Naive B cell (primary cell): ENCODE data around the gene PSMA5. TPM values are rescaled to one million over a fixed set of nuclear protein-coding genes. Genes with fewer than 3 reads are reported as not detected.
"Not testable (repeated sequence)": the region's sequence is repeated elsewhere in the genome, so short reads cannot be mapped to it uniquely, and the experiment has no call there.

Experiments used
- ATAC-seq, 2 donors: fragments of 150-1000 bp; cut with Tn5 transposase; 2 replicates each; pipeline ENCODE4 v1.10.0; 2021; ENCODE audit warnings: low read depth in 2 of 2, mild to moderate bottlenecking in 2 of 2, moderate library complexity in 2 of 2
- DNase-seq: peaks from one replicate; pipeline ENCODE4 v3.0.0; 2022
- H3K27ac Mint-ChIP-seq, 6 donors: one replicate each; pipeline ENCODE4 v1.8.0; 2020 to 2022; ENCODE audit warnings: mild to moderate bottlenecking in 6 of 6, mixed read lengths in 6 of 6, moderate library complexity in 5 of 6, inconsistent platforms in 2 of 6
- H3K27me3 Mint-ChIP-seq, 3 donors: one replicate each; pipeline ENCODE4 v1.8.0; 2021 to 2022; ENCODE audit warnings: mixed read lengths in 3 of 3, mild to moderate bottlenecking in 1 of 3
- H3K36me3 Mint-ChIP-seq, 2 donors: one replicate each; pipeline ENCODE4 v1.8.0; 2020 to 2022; ENCODE audit warnings: mixed read lengths in 2 of 2, inconsistent platforms in 1 of 2, mild to moderate bottlenecking in 1 of 2
- H3K4me1 Mint-ChIP-seq, 3 donors: one replicate each; pipeline ENCODE4 v1.8.0; 2020 to 2022; ENCODE audit warnings: mixed read lengths in 3 of 3, inconsistent platforms in 1 of 3, mild to moderate bottlenecking in 1 of 3, moderate library complexity in 1 of 3
- H3K4me3 Mint-ChIP-seq, 8 donors: one replicate each; pipeline ENCODE4 v1.8.0; 2020 to 2022; ENCODE audit warnings: mild to moderate bottlenecking in 8 of 8, mixed read lengths in 8 of 8, moderate library complexity in 8 of 8, inconsistent platforms in 2 of 8
- H3K9me3 Mint-ChIP-seq, 7 donors: one replicate each; pipeline ENCODE4 v1.8.0; 2020 to 2022; ENCODE audit warnings: mixed read lengths in 7 of 7, mild to moderate bottlenecking in 5 of 7, inconsistent platforms in 2 of 7, moderate library complexity in 1 of 7
- polyA plus RNA-seq, 6 donors: library from polyadenylated mRNA; unstranded; fragments of 300-500 nt; fragmentation: Illumina TruSeq; gene quantifications; one replicate each; pipeline ENCODE4 v1.2.3, GENCODE V29; 2021; ENCODE audit warnings: low read depth in 6 of 6

PSMA5 gene
- polyA plus RNA-seq, 6 donors from 2014 or later, result 35.5 to 57.3 (median 51.0) TPM

- no peak for ATAC-seq
- H3K9me3 Mint-ChIP-seq, result no peaks in the 10 kb centered on the region
- no peaks in the 10 kb centered on the region for H3K27me3 Mint-ChIP-seq
- H3K36me3 Mint-ChIP-seq, result peaks cover 44 to 49% of the 10 kb centered on the region in 2 donors
- DNase-seq, result no peak
- peaks cover 9 to 13% (median 9%) of the 10 kb centered on the region in 3 donors for H3K4me1 Mint-ChIP-seq
- no peak overlapping the region for H3K4me3 Mint-ChIP-seq
- H3K27ac Mint-ChIP-seq, result no peak overlapping the region
Observed at GRCh38 chr1:109412551-109412950, 13.7 kb downstream of the PSMA5 start.

- peaks cover 7 to 9% (median 8%) of the 10 kb centered on the region in 3 donors for H3K4me1 Mint-ChIP-seq
- no peaks in the 10 kb centered on the region for H3K9me3 Mint-ChIP-seq
- ATAC-seq (no peak), DNase-seq (no peak)
- peaks cover 24 to 26% of the 10 kb centered on the region in 2 donors for H3K36me3 Mint-ChIP-seq
- peak overlapping the region in 1 of 8 donors; percentile 1 for H3K4me3 Mint-ChIP-seq
- H3K27me3 Mint-ChIP-seq, result no peaks in the 10 kb centered on the region
- H3K27ac Mint-ChIP-seq, result peak overlapping the region in 1 of 6 donors; percentile 69
Observed at GRCh38 chr1:109404838-109405237, 21.4 kb downstream of the PSMA5 start.

- peaks cover 9 to 15% of the 10 kb centered on the region in 2 donors for H3K36me3 Mint-ChIP-seq
- peaks cover 11 to 18% (median 17%) of the 10 kb centered on the region in 3 donors for H3K4me1 Mint-ChIP-seq
- H3K27ac Mint-ChIP-seq, result no peak overlapping the region
- no peak overlapping the region for H3K4me3 Mint-ChIP-seq
- ATAC-seq, result no peak
- H3K9me3 Mint-ChIP-seq, result no peaks in the 10 kb centered on the region
- DNase-seq, result no peak
- H3K27me3 Mint-ChIP-seq, result peaks cover 0 to 13% (median 6%) of the 10 kb centered on the region in 3 donors
Observed at GRCh38 chr1:109402025-109402424, 24.2 kb downstream of the PSMA5 start.

- peaks cover 15 to 32% (median 25%) of the 10 kb centered on the region in 3 donors for H3K27me3 Mint-ChIP-seq
- peaks cover 0 to 7% of the 10 kb centered on the region in 2 donors for H3K36me3 Mint-ChIP-seq
- H3K27ac Mint-ChIP-seq, result no peak overlapping the region
- H3K9me3 Mint-ChIP-seq, result peaks cover 0 to 2% (median 0%) of the 10 kb centered on the region in 7 donors
- ATAC-seq (no peak), DNase-seq (no peak)
- peaks cover 17 to 29% (median 27%) of the 10 kb centered on the region in 3 donors for H3K4me1 Mint-ChIP-seq
- no peak overlapping the region for H3K4me3 Mint-ChIP-seq
Observed at GRCh38 chr1:109400035-109400655, 26.1 kb downstream of the PSMA5 start.

GRCh38 chr1:109399326-109399957 is 26.8 kb downstream of the PSMA5 start:
- ATAC-seq (peak; percentile 40 to 44), DNase-seq (peak; percentile 53)
- H3K27me3 Mint-ChIP-seq, result peaks cover 22 to 39% (median 32%) of the 10 kb centered on the region in 3 donors
- peaks cover 0 to 2% (median 0%) of the 10 kb centered on the region in 7 donors for H3K9me3 Mint-ChIP-seq
- H3K4me1 Mint-ChIP-seq, result peaks cover 13 to 23% (median 21%) of the 10 kb centered on the region in 3 donors
- H3K4me3 Mint-ChIP-seq, result peak overlapping the region in 4 of 8 donors; percentile 46 to 73 (median 59)
- H3K36me3 Mint-ChIP-seq, result no peaks in the 10 kb centered on the region
- no peak overlapping the region for H3K27ac Mint-ChIP-seq

- ATAC-seq, result no peak
- Mint-ChIP-seq H3K4me3 (peak overlapping the region; percentile 73 to 92 (median 88)), H3K27me3 (peaks cover 27 to 47% (median 40%) of the 10 kb centered on the region in 3 donors), H3K36me3 (no peaks in the 10 kb centered on the region), H3K4me1 (peaks cover 13 to 23% (median 21%) of the 10 kb centered on the region in 3 donors), H3K9me3 (peaks cover 0 to 2% (median 0%) of the 10 kb centered on the region in 7 donors), H3K27ac (peak overlapping the region in 1 of 6 donors; percentile 7)
- no peak for DNase-seq
Observed at GRCh38 chr1:109398343-109399225, 27.7 kb downstream of the PSMA5 start.

GRCh38 chr1:109397581-109398342 is 28.5 kb downstream of the PSMA5 start, which contains the start of gene SORT1:
Gene SORT1 (minus strand): TSS chr1:109397918. CDS start chr1:109397892, 26 bp downstream.
- Mint-ChIP-seq H3K4me1 (peaks cover 15 to 26% (median 23%) of the 10 kb centered on the region in 3 donors), H3K27me3 (peaks cover 35 to 54% (median 46%) of the 10 kb centered on the region in 3 donors), H3K4me3 (peak within 1 kb of the TSS; percentile 83 to 95 (median 90)), H3K27ac (peak within 1 kb of the TSS in 3 of 6 donors; percentile 7 to 57 (median 51)), H3K36me3 (no peaks in the 10 kb centered on the region), H3K9me3 (peaks cover 0 to 2% (median 0%) of the 10 kb centered on the region in 7 donors)
- peak; percentile 93 for ATAC-seq
- DNase-seq, result peak; percentile 60

GRCh38 chr1:109396871-109397580 is 29.2 kb downstream of the PSMA5 start:
- Mint-ChIP-seq H3K4me1 (peaks cover 22 to 33% (median 30%) of the 10 kb centered on the region in 3 donors), H3K27me3 (peaks cover 42 to 62% (median 52%) of the 10 kb centered on the region in 3 donors), H3K36me3 (no peaks in the 10 kb centered on the region), H3K9me3 (peaks cover 0 to 2% (median 0%) of the 10 kb centered on the region in 7 donors), H3K4me3 (peak overlapping the region; percentile 83 to 95 (median 90)), H3K27ac (peak overlapping the region in 1 of 6 donors; percentile 57)
- DNase-seq (no peak), ATAC-seq (peak; percentile 7 to 17)

- DNase-seq (no peak), ATAC-seq (no peak)
- peak overlapping the region in 6 of 8 donors; percentile 44 to 95 (median 87) for H3K4me3 Mint-ChIP-seq
- H3K27ac Mint-ChIP-seq, result no peak overlapping the region
- H3K27me3 Mint-ChIP-seq, result peaks cover 44 to 64% (median 56%) of the 10 kb centered on the region in 3 donors
- peaks cover 26 to 38% (median 36%) of the 10 kb centered on the region in 3 donors for H3K4me1 Mint-ChIP-seq
- H3K9me3 Mint-ChIP-seq, result peaks cover 0 to 6% (median 0%) of the 10 kb centered on the region in 7 donors
- H3K36me3 Mint-ChIP-seq, result no peaks in the 10 kb centered on the region
Observed at GRCh38 chr1:109396513-109396839, 29.8 kb downstream of the PSMA5 start.

GRCh38 chr1:109395602-109396512 is 30.4 kb downstream of the PSMA5 start:
- peaks cover 0 to 7% (median 0%) of the 10 kb centered on the region in 7 donors for H3K9me3 Mint-ChIP-seq
- no peak for ATAC-seq
- H3K27me3 Mint-ChIP-seq, result peaks cover 44 to 64% (median 58%) of the 10 kb centered on the region in 3 donors
- DNase-seq, result no peak
- H3K4me3 Mint-ChIP-seq, result peak overlapping the region in 7 of 8 donors; percentile 44 to 91 (median 79)
- no peaks in the 10 kb centered on the region for H3K36me3 Mint-ChIP-seq
- H3K4me1 Mint-ChIP-seq, result peaks cover 30 to 43% (median 40%) of the 10 kb centered on the region in 3 donors
- no peak overlapping the region for H3K27ac Mint-ChIP-seq

- Mint-ChIP-seq H3K27me3 (peaks cover 48 to 66% (median 58%) of the 10 kb centered on the region in 3 donors), H3K4me1 (peaks cover 30 to 47% (median 44%) of the 10 kb centered on the region in 3 donors)
- H3K4me3 Mint-ChIP-seq, ATAC-seq, DNase-seq, H3K36me3 Mint-ChIP-seq, H3K27ac Mint-ChIP-seq, H3K9me3 Mint-ChIP-seq: not testable (repeated sequence)
Observed at GRCh38 chr1:109395282-109395599, 31.0 kb downstream of the PSMA5 start.
